Esophagus squamous epithelium (tissue), 4 donors: ENCODE results near the gene DNAJC18.

Experiments used
- POLR2A ChIP-seq, 4 donors: fragments of 450-650 bp; IDR thresholded peaks; one replicate each; pipeline ENCODE4 v1.6.1; 2017; ENCODE audit warnings: antibody characterized with exemption in 4 of 4, mild to moderate bottlenecking in 4 of 4, moderate library complexity in 3 of 4
- TF ChIP-seq, protein P1 (sequence below), 6 experiments: fragments of 450-650 bp in 4 of 6; fragments of 200-600 bp in 2 of 6; sonication (generic) in 2 of 6; IDR thresholded peaks; one replicate each; pipeline ENCODE4 v1.5.1; 2016 to 2019; ENCODE audit warnings: antibody characterized with exemption in 6 of 6, mild to moderate bottlenecking in 4 of 6, moderate library complexity in 4 of 6

DNA sequence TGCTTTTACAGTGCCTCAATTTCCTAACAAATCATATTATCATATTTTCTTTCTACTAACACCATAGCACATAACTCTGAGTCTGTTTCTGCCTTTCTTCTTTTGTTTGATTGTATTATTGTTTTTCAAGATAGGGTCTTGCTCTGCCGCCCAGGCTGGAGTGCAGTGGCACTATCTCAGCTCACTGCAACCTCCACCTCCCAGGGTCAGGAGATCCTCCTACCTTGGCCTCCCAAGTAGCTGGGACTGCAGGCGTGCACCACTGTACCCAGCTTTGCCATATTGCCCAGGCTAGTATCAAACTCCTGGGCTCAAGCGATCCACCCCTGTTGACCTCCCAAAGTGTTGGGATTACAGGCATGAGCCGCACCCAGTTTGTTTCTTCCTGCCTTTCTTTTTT is 78.9 kb downstream of the DNAJC18 start:
- TF ChIP-seq, protein P1, sequence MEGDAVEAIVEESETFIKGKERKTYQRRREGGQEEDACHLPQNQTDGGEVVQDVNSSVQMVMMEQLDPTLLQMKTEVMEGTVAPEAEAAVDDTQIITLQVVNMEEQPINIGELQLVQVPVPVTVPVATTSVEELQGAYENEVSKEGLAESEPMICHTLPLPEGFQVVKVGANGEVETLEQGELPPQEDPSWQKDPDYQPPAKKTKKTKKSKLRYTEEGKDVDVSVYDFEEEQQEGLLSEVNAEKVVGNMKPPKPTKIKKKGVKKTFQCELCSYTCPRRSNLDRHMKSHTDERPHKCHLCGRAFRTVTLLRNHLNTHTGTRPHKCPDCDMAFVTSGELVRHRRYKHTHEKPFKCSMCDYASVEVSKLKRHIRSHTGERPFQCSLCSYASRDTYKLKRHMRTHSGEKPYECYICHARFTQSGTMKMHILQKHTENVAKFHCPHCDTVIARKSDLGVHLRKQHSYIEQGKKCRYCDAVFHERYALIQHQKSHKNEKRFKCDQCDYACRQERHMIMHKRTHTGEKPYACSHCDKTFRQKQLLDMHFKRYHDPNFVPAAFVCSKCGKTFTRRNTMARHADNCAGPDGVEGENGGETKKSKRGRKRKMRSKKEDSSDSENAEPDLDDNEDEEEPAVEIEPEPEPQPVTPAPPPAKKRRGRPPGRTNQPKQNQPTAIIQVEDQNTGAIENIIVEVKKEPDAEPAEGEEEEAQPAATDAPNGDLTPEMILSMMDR (IDR thresholded peaks at IDR 0.05) = no peak
- TF ChIP-seq POLR2A (IDR thresholded peaks at IDR 0.05) = no peak
